ENCODE results near the gene ECSCR.

The ECSCR gene

GRCh38 chr5:139474890-139475791 is 12.6 kb upstream of the ECSCR start:
- no peak for DNase-seq (ENCODE audit: low read depth in 3 of 3, low spot score in 1 of 3)

- no peak for DNase-seq (ENCODE audit: low read depth in 3 of 3, low spot score in 1 of 3)
Observed at GRCh38 chr5:139473565-139473964, 11.0 kb upstream of the ECSCR start.

- no peak for DNase-seq (ENCODE audit: low read depth in 3 of 3, low spot score in 1 of 3)
Observed at GRCh38 chr5:139473105-139473504, 10.6 kb upstream of the ECSCR start.

DNA sequence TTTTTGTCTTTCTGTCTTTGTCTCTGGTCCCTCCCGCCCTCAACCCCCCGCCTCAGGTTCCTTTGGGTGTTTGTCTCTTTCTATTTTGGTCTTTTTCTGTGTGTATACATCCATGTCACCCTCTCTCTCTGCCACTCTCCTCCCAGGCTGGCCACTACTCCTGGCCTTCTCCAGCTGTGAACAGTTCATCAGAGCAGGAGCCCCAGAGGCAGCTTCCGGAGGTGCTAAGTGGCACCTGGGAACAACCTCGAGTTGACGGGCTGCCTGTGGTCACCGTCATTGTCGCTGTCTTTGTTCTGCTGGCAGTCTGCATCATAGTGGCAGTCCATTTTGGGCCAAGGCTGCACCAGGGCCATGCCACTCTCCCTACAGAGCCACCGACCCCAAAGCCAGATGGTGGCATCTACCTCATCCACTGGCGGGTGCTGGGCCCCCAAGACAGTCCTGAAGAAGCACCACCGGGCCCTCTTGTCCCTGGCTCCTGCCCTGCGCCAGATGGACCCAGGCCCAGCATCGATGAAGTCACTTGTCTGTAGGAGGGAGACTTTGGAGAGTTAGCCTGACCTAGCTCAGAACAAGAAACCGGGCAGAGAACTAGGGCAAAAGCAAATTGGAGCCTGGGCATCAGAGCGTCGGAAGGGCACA is 10.0 kb upstream of the ECSCR start:
- no peak for DNase-seq (ENCODE audit: low read depth in 3 of 3, low spot score in 1 of 3)

GRCh38 chr5:139470821-139471300 is 8.3 kb upstream of the ECSCR start, which contains the start of gene SMIM33:
TSS of gene SMIM33 (plus strand) at chr5:139471004. CDS start at chr5:139471122, 118 bp downstream.
- DNase-seq (ENCODE audit: low read depth in 3 of 3, low spot score in 1 of 3), result no peak

- no peak for DNase-seq (ENCODE audit: low read depth in 3 of 3, low spot score in 1 of 3)
Observed at GRCh38 chr5:139468421-139468931, 5.9 kb upstream of the ECSCR start.

- DNase-seq (ENCODE audit: low read depth in 3 of 3, low spot score in 1 of 3), result no peak
Observed at GRCh38 chr5:139461698-139462097, 845 bp downstream of the ECSCR start.

DNA sequence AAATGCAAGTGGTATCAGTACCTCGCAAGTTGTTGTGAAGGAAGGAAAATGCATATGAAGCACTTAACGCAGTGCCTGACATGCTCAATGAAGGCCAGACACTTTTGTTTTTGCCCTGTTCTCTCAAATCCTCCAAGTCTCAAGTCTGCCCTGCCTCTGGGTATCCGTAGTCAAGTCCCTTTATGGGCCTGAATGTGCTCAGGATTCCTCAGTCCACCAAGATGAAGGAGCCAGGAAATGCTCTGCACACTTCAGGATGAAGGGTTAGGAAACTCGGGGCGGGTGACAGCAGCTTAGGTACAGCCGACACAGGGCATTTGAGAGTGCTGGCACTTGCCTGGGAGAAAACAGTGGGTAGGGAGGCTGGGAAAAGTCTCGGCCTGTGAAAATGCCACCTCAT is 1.4 kb downstream of the ECSCR start:
- DNase-seq (ENCODE audit: low read depth in 3 of 3, low spot score in 1 of 3), result no peak

- no peak for DNase-seq (ENCODE audit: low read depth in 3 of 3, low spot score in 1 of 3)
Observed at GRCh38 chr5:139460455-139460854, 2.1 kb downstream of the ECSCR start.

DNA sequence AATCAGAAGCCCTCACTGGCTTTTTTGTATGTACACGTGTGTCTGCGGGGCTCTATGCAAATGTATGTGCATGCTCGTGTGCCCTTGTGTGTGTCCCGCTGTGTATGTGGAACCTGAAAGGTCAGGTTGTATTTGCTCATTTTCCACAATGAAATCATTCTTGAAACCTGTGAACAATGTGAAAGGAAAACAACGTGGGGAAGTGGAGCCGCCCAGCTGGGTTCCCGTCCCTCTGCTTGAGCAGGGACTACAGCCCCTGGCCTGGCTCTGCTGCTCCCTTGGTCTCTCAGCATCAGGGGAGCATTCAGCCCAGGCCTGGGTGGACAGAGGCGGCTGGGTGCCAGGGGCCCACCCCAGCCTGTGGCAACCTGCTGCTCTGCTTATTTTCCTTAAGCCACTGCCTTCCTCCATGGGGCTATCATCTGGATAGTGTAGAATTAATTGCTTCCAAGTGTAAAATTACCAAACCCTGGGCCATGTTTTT is 3.0 kb downstream of the ECSCR start:
- DNase-seq (ENCODE audit: low read depth in 3 of 3, low spot score in 1 of 3), result no peak

GRCh38 chr5:139458580-139459407 is 3.7 kb downstream of the ECSCR start:
- DNase-seq (ENCODE audit: low read depth in 3 of 3, low spot score in 1 of 3), result peak; percentile 40 to 60 (median 53)

DNA sequence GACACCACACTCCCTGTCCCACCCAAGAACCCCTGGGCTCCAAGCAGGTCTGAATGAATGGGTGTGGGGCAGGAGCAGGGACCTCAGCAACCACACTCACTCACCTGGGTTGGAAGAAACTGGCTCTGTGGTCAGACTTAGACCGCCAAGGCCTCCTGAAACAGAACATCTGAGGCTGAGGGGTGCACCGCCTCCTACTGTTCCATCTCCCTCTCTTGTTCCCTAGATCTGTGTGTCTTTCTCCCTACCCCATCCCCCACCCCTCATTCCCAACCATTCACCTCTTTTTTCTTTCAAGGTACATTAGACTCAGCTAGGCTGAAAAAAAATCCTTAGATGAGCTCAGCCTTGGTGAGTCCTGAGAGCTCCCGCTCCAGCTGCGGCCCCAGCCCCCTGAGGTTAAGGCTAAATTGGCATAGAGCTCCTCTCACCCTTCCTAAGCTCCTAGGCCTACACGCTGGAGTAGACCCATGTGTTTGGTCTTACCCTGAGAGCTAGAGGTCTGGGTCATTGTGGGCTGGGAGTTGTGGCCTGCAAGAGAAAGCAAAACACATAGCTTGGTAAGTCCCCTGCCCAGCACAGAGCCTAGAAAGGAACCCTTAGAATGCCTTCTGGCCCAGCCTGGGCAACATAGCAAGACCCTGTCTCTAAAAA is 4.8 kb downstream of the ECSCR start:
- no peak for DNase-seq (ENCODE audit: low read depth in 3 of 3, low spot score in 1 of 3)

DNA sequence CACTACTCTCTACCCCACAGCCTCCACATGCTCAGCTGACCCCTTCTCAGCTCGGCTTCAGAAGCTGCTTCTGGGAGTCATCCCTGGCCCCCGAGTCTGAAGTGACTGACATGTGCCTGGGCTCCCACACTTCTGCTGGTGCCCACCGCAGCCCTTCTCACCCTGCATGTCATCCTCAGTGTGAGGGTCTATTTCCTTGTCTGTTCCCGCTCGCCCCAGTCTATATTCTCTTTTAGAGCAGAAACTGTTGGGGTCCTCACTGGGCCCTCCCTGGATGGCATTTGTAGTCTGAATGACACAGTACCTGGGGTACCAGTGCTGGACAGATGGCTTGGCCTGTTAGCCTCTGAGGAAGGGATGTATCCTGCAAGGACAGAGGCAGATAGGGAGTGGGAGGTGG is 5.3 kb downstream of the ECSCR start:
- no peak for DNase-seq (ENCODE audit: low read depth in 3 of 3, low spot score in 1 of 3)

GRCh38 chr5:139456776-139457175 is 5.8 kb downstream of the ECSCR start:
- DNase-seq (ENCODE audit: low read depth in 3 of 3, low spot score in 1 of 3), result no peak

DNA sequence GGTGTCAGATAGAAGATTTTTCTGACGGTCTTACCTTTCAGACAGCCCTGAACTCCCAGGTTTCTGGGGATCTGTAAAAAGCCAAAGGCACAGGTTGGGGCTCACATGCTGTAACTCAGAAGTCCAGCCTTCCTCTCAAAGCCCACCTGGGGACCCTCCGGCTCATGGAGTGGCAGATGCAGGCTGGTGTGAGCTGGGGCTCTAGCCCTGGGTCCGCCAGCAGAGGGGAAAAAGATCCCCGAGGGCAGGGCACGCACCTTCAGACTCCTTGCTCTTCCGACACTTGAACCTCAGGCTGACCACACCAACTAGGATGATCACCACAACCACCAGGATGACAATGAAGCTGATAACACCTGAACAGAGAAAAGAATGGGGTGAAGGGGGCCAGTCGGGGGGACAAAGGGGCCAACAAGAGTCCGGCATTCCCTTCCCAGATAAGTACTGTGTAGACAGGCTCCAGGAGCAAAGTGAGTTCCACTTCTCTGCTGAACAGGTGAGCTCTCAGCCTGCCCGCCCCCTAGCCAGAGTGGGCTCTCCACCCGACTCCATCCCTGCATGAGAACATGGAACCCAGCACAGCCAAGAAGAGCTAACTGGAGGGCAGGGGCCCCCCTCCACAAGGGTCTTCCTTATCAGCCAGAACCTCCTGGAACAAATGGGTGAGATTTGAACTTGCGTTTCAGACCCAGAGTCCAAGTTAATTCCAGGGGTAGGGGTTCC is 7.8 kb downstream of the ECSCR start:
- DNase-seq (ENCODE audit: low read depth in 3 of 3, low spot score in 1 of 3), result no peak

GRCh38 chr5:139453683-139454567 is 8.6 kb downstream of the ECSCR start:
- DNase-seq (ENCODE audit: low read depth in 3 of 3, low spot score in 1 of 3), result no peak

- DNase-seq (ENCODE audit: low read depth in 3 of 3, low spot score in 1 of 3), result no peak
Observed at GRCh38 chr5:139451878-139452660, 10.5 kb downstream of the ECSCR start.

DNA sequence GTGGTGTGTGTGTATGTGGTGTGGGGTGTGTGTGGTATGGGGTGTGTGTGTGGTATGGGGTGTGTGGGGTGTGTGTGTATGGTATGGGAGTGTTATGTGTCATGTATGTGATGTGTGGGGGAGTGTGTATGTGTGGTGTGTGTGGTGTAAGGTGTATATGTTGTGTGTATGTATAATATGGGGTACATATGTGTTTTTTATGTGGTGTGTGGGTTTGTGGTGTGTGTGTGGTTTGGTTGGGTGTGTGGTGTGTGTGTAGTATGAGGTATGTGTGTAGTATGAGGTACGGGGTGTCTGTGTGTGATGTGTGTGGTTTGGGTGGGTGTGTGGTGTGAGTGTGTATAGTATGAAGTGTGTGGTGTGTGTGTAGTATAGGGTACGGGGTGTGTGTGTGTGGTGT is 11.4 kb downstream of the ECSCR start:
- no peak for DNase-seq (ENCODE audit: low read depth in 3 of 3, low spot score in 1 of 3)

Measured in stimulated activated CD4-positive, alpha-beta T cell treated with anti-CD3 and anti-CD28 coated beads, TNF-alpha, amount 100 ng/mL, for 1 hour (primary cell).